NCI-H524 treated with DMSO at 0.1 percent for 48 hours (cell line): ENCODE data around the gene EXOC7.

Source experiments
- DNase-seq: peaks from one replicate; lab custom pipeline; 2025; lab: John Stamatoyannopoulos, UW

Gene EXOC7

GRCh38 chr17:76119409-76120371 is 16.1 kb upstream of the EXOC7 start:
- no peak for DNase-seq

GRCh38 chr17:76115138-76115754 is 11.7 kb upstream of the EXOC7 start:
- DNase-seq, result no peak

GRCh38 chr17:76111956-76112355 is 8.4 kb upstream of the EXOC7 start:
- DNase-seq, result no peak

GRCh38 chr17:76107509-76107908 is 3.9 kb upstream of the EXOC7 start:
- DNase-seq, result no peak

GRCh38 chr17:76106703-76107102 is 3.1 kb upstream of the EXOC7 start:
- no peak for DNase-seq

- DNase-seq, result no peak
Observed at GRCh38 chr17:76104896-76105231, 1.3 kb upstream of the EXOC7 start.

GRCh38 chr17:76104140-76104895 is 731 bp upstream of the EXOC7 start:
- no peak for DNase-seq

- no peak for DNase-seq
Observed at GRCh38 chr17:76102944-76103273, 678 bp downstream of the EXOC7 start.

- DNase-seq, result no peak
Observed at GRCh38 chr17:76097716-76098295, 5.8 kb downstream of the EXOC7 start.

- no peak for DNase-seq
Observed at GRCh38 chr17:76095943-76096342, 7.6 kb downstream of the EXOC7 start.

GRCh38 chr17:76094046-76094445 is 9.5 kb downstream of the EXOC7 start:
- no peak for DNase-seq

- no peak for DNase-seq
Observed at GRCh38 chr17:76092526-76093413, 10.8 kb downstream of the EXOC7 start.

- no peak for DNase-seq
Observed at GRCh38 chr17:76091526-76092286, 11.9 kb downstream of the EXOC7 start.

- no peak for DNase-seq
Observed at GRCh38 chr17:76090517-76091129, 13.0 kb downstream of the EXOC7 start.

GRCh38 chr17:76089680-76090516 is 13.7 kb downstream of the EXOC7 start:
- DNase-seq, result no peak

- no peak for DNase-seq
Observed at GRCh38 chr17:76088868-76089576, 14.6 kb downstream of the EXOC7 start.

- no peak for DNase-seq
Observed at GRCh38 chr17:76088041-76088867, 15.3 kb downstream of the EXOC7 start.

GRCh38 chr17:76087531-76087930 is 16.1 kb downstream of the EXOC7 start:
- DNase-seq, result no peak
